Suprapubic skin (tissue), 4 donors: Measurements from ENCODE around the gene FAM53C. TPM values are rescaled to one million over a fixed set of nuclear protein-coding genes. Genes with fewer than 3 reads are reported as not detected.

Source experiments
- DNase-seq, 2 donors: peaks; one replicate each; pipeline ENCODE4 v3.0.0-alpha.2; 2019; ENCODE audit warnings: low spot score in 2 of 2
- H3K27ac ChIP-seq: fragments of 200-600 bp; sonication (generic); one replicate; pipeline ENCODE4 v1.5.1; 2019
- H3K27me3 ChIP-seq: fragments of 200-600 bp; sonication (generic); one replicate; pipeline ENCODE4 v1.5.1; 2019
- H3K36me3 ChIP-seq: fragments of 200-600 bp; sonication (generic); one replicate; pipeline ENCODE4 v1.5.1; 2019
- H3K4me1 ChIP-seq: fragments of 200-600 bp; sonication (generic); one replicate; pipeline ENCODE4 v1.5.1; 2019
- H3K4me3 ChIP-seq: fragments of 200-600 bp; sonication (generic); one replicate; pipeline ENCODE4 v1.5.1; 2019; ENCODE audit warnings: mild to moderate bottlenecking
- H3K9me3 ChIP-seq: fragments of 200-600 bp; sonication (generic); one replicate; pipeline ENCODE4 v1.5.1; 2019
- EP300 ChIP-seq: sonication (generic); formaldehyde crosslinking; IDR thresholded peaks from one replicate; pipeline ENCODE4 v1.6.1; 2017; ENCODE audit warnings: antibody characterized with exemption
- POLR2A ChIP-seq, 2 donors: fragments of 450-650 bp; IDR thresholded peaks; one replicate each; pipeline ENCODE4 v1.6.1; 2017; ENCODE audit warnings: antibody characterized with exemption in 2 of 2, mild to moderate bottlenecking in 2 of 2, moderate library complexity in 2 of 2
- POLR2AphosphoS5 ChIP-seq, 3 donors: sonication (generic); formaldehyde crosslinking; IDR thresholded peaks; one replicate each; pipeline ENCODE4 v1.6.1; 2017; ENCODE audit warnings: antibody characterized with exemption in 3 of 3
- WGBS: methylation state at CpG from one replicate; pipeline ENCODE4 v1.1.5; 2018; 5-methylcytosine and 5-hydroxymethylcytosine counted together
- total RNA-seq, 4 donors: library from RNA; depleted of rRNA; stranded (reverse); fragments of >200 nt; gene quantifications; one replicate each; pipeline ENCODE4 v1.1.0, GENCODE V29; 2016
- TF ChIP-seq, protein P1 (sequence below), 2 donors: fragments of 200-600 bp in 1 of 2; fragments of 450-650 bp in 1 of 2; sonication (generic) in 1 of 2; IDR thresholded peaks; one replicate each; pipeline ENCODE4 v1.5.1; 2016 to 2019; ENCODE audit warnings: antibody characterized with exemption in 2 of 2, mild to moderate bottlenecking in 1 of 2, moderate library complexity in 1 of 2

The FAM53C gene
- total RNA-seq, 4 donors from 2014 or later: 18.1 to 31.1 (median 22.4) TPM

DNA sequence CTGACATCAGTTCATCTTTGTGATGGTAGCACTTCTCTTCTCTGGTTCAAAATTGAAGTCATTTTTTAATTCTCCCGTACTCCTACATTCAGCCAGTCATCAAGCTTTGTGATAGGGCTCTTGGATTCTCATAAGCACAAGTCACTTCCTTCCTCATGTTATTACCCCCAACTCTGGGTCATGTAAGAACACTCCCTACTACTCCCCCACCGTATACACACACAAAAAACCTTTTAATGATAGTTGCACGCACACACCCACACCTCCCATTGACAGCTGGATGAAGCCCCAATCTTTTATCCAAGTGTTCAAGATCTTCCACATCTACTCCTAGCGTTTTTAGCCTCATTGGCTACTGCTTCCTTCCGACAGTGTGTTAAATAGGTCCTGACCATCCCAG is 31.2 kb downstream of the FAM53C start:
- TF ChIP-seq POLR2AphosphoS5 (IDR thresholded peaks at IDR 0.05): no peak
- no peak for TF ChIP-seq POLR2A (IDR thresholded peaks at IDR 0.05)
- no peak for TF ChIP-seq EP300
- TF ChIP-seq, protein P1, sequence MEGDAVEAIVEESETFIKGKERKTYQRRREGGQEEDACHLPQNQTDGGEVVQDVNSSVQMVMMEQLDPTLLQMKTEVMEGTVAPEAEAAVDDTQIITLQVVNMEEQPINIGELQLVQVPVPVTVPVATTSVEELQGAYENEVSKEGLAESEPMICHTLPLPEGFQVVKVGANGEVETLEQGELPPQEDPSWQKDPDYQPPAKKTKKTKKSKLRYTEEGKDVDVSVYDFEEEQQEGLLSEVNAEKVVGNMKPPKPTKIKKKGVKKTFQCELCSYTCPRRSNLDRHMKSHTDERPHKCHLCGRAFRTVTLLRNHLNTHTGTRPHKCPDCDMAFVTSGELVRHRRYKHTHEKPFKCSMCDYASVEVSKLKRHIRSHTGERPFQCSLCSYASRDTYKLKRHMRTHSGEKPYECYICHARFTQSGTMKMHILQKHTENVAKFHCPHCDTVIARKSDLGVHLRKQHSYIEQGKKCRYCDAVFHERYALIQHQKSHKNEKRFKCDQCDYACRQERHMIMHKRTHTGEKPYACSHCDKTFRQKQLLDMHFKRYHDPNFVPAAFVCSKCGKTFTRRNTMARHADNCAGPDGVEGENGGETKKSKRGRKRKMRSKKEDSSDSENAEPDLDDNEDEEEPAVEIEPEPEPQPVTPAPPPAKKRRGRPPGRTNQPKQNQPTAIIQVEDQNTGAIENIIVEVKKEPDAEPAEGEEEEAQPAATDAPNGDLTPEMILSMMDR (IDR thresholded peaks at IDR 0.05): no peak
- WGBS: 63% methylated on average over 5 of the region's 5 CpGs
- Histone ChIP-seq H3K27me3 (no peaks in the 10 kb centered on the region), H3K4me3 (no peak overlapping the region), H3K36me3 (peaks cover 16% of the 10 kb centered on the region), H3K27ac (no peak overlapping the region), H3K9me3 (no peaks in the 10 kb centered on the region), H3K4me1 (peaks cover 30% of the 10 kb centered on the region)
- DNase-seq: no peak

DNA sequence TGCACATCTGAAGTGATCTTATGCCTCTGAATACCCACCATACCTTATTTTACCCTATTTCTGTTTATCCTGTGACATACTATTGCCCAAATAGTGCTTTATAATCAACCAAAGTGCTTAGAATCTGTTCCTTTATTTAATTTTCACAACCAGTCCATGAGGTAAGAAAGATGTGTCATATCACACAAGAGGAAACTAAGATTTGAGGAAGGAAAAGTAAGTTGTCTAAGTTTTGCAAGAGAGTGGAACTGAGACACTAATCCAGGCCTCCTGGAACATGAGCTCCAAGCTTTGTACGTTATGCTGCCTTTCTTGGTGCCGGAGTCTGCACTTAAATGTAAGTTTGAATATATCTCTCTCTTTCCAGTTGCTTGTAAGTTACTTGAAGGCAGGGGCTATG is 31.6 kb downstream of the FAM53C start:
- DNase-seq: no peak
- no peaks in the 10 kb centered on the region for H3K27me3 ChIP-seq
- no peak overlapping the region for H3K27ac ChIP-seq
- H3K4me3 ChIP-seq: no peak overlapping the region
- peaks cover 30% of the 10 kb centered on the region for H3K4me1 ChIP-seq
- whole genome bisulfite sequencing: 90% methylated on average over 2 of the region's 2 CpGs
- peaks cover 20% of the 10 kb centered on the region for H3K36me3 ChIP-seq
- TF ChIP-seq EP300: no peak
- no peak for TF ChIP-seq POLR2AphosphoS5 (IDR thresholded peaks at IDR 0.05)
- TF ChIP-seq POLR2A (IDR thresholded peaks at IDR 0.05): no peak
- TF ChIP-seq, protein P1 (IDR thresholded peaks at IDR 0.05): no peak
- no peaks in the 10 kb centered on the region for H3K9me3 ChIP-seq

DNA sequence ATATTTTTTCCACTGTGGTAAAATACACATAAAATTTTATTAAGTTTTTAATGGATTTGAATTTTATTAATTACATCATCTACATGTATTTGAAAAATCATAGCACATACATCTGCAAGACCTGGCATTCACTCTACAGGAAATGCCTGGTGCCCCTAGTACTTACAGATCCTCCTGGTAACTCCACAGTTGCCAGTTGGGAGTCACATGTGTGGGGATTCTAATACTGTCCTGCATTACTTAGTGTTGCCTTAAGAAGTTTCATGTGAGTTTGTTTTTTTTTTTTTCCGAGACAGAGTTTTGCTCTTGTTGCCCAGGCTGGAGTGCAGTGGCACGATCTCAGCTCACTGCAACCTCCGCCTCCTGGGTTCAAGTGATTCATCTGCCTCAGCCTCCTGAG is 32.5 kb downstream of the FAM53C start:
- no peaks in the 10 kb centered on the region for H3K27me3 ChIP-seq
- H3K36me3 ChIP-seq: peaks cover 28% of the 10 kb centered on the region
- no peak for DNase-seq
- peaks cover 30% of the 10 kb centered on the region for H3K4me1 ChIP-seq
- H3K9me3 ChIP-seq: no peaks in the 10 kb centered on the region
- no peak overlapping the region for H3K4me3 ChIP-seq
- no peak overlapping the region for H3K27ac ChIP-seq
- WGBS: 58% methylated on average over 3 of the region's 3 CpGs
- TF ChIP-seq EP300: no peak
- TF ChIP-seq, protein P1 (IDR thresholded peaks at IDR 0.05): no peak
- no peak for TF ChIP-seq POLR2A (IDR thresholded peaks at IDR 0.05)
- no peak for TF ChIP-seq POLR2AphosphoS5 (IDR thresholded peaks at IDR 0.05)

DNA sequence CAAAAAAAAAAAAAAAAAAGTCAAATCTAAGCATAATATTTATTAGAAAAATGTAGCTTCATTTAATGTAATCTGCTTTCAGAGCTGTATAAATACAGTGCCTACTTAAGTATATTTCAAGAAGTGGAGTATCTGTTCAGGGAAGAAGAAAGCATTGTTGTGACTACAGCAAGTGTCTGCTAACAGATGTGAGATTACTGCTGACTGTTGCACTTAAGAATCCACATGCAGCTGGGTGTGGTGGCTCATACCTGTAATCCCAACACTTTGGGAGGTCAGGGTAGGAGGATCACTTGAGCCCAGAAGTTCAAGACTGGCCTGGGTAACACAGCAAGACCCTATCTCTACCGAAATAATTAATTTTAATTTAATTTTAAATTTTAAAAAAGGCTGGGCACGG is 33.4 kb downstream of the FAM53C start:
- Histone ChIP-seq H3K4me1 (peaks cover 26% of the 10 kb centered on the region), H3K4me3 (no peak overlapping the region), H3K27me3 (no peaks in the 10 kb centered on the region), H3K27ac (no peak overlapping the region), H3K36me3 (peaks cover 38% of the 10 kb centered on the region), H3K9me3 (no peaks in the 10 kb centered on the region)
- 91% methylated on average over 2 of the region's 2 CpGs for WGBS
- no peak for DNase-seq
- TF ChIP-seq POLR2A (IDR thresholded peaks at IDR 0.05): no peak

DNA sequence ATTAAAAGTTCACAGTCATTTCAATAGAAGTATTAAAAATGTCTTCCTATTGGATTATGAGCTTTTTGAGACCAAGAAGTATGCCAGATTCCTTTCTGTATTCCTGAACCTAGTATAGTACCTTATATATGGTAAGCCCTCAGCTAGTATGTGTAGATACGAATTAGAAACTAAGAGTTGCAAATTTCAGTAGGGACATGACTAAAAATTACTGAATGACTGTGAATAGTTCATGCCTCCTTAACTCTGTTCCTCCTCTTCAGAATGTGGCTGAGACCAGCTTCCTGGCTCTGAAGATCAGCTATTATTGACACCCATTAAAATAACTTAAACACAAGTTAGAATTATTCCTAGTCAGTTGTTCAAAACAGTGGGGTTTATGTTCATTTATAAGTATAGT is 34.2 kb downstream of the FAM53C start:
- H3K27me3 ChIP-seq: no peaks in the 10 kb centered on the region
- 80% methylated on average over 1 of the region's 1 CpG for WGBS
- H3K36me3 ChIP-seq: peaks cover 45% of the 10 kb centered on the region

More for the DNA sequence above, 34.2 kb downstream of the FAM53C start:
- H3K4me1 ChIP-seq: peaks cover 19% of the 10 kb centered on the region
- TF ChIP-seq EP300: no peak
- TF ChIP-seq, protein P1 (IDR thresholded peaks at IDR 0.05): no peak
- no peak for TF ChIP-seq POLR2A (IDR thresholded peaks at IDR 0.05)
- TF ChIP-seq POLR2AphosphoS5 (IDR thresholded peaks at IDR 0.05): no peak
- DNase-seq: no peak
- H3K4me3 ChIP-seq: no peak overlapping the region
- no peak overlapping the region for H3K27ac ChIP-seq
- no peaks in the 10 kb centered on the region for H3K9me3 ChIP-seq
